ENCODE data around the gene PLEK.

DNA sequence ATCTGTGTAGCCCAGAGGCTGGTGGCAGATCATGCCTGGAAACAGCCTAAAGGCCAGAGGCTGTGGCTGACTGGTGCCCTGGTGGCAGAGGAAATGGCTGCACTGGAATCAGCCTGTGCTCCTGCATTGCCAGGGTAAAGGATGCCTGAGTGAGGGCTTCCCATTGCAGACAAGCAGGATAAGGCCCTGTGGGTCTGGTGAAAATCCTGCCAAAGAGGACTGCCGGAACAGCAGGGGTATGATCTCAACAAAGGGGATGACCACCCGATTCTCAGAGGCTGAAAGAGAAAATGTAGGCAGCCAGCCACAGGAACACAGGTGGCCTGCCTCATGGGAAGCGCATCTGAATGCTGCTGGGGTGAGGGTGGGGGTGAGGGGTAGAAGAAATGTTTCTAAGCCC is 53.8 kb downstream of the PLEK start:
- TF ChIP-seq, protein P1, sequence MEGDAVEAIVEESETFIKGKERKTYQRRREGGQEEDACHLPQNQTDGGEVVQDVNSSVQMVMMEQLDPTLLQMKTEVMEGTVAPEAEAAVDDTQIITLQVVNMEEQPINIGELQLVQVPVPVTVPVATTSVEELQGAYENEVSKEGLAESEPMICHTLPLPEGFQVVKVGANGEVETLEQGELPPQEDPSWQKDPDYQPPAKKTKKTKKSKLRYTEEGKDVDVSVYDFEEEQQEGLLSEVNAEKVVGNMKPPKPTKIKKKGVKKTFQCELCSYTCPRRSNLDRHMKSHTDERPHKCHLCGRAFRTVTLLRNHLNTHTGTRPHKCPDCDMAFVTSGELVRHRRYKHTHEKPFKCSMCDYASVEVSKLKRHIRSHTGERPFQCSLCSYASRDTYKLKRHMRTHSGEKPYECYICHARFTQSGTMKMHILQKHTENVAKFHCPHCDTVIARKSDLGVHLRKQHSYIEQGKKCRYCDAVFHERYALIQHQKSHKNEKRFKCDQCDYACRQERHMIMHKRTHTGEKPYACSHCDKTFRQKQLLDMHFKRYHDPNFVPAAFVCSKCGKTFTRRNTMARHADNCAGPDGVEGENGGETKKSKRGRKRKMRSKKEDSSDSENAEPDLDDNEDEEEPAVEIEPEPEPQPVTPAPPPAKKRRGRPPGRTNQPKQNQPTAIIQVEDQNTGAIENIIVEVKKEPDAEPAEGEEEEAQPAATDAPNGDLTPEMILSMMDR (IDR thresholded peaks at IDR 0.05) = no peak
- no peak for TF ChIP-seq POLR2A (IDR thresholded peaks at IDR 0.05)

All from uterus (tissue), 2 donors.